Ishikawa (cell line): Measurements from ENCODE around the gene MYO15A.

Source experiments
- CEBPB ChIP-seq: IDR thresholded peaks from 2 replicates; pipeline ENCODE4 v1.6.1; 2012
- CREB1 ChIP-seq: IDR thresholded peaks from 2 replicates; pipeline ENCODE4 v1.6.1; 2012; ENCODE audit warnings: low read depth
- EGR1 ChIP-seq: IDR thresholded peaks from 2 replicates; pipeline ENCODE4 v1.6.1; 2012
- EP300 ChIP-seq: IDR thresholded peaks from 2 replicates; pipeline ENCODE4 v1.6.1; 2012; ENCODE audit warnings: borderline replicate concordance
- FOXM1 ChIP-seq: IDR thresholded peaks from 2 replicates; pipeline ENCODE4 v1.6.1; 2012; ENCODE audit warnings: low read depth, borderline replicate concordance
- MAX ChIP-seq: IDR thresholded peaks from 2 replicates; pipeline ENCODE4 v1.6.1; 2012
- NFIC ChIP-seq: IDR thresholded peaks from 2 replicates; pipeline ENCODE4 v1.6.1; 2012
- RAD21 ChIP-seq: IDR thresholded peaks from 2 replicates; pipeline ENCODE4 v1.6.1; 2012; ENCODE audit warnings: low read depth
- REST ChIP-seq: IDR thresholded peaks from 2 replicates; pipeline ENCODE4 v1.6.1; 2012; ENCODE audit warnings: low read depth, mild to moderate bottlenecking
- TAF1 ChIP-seq: IDR thresholded peaks from 2 replicates; pipeline ENCODE4 v1.6.1; 2012; ENCODE audit warnings: low read depth, mild to moderate bottlenecking
- TCF12 ChIP-seq: IDR thresholded peaks from 2 replicates; pipeline ENCODE4 v1.6.1; 2012; ENCODE audit warnings: low read depth
- TEAD4 ChIP-seq: IDR thresholded peaks from 2 replicates; pipeline ENCODE4 v1.6.1; 2012
- YY1 ChIP-seq: IDR thresholded peaks from 2 replicates; pipeline ENCODE4 v1.6.1; 2012; ENCODE audit warnings: low read depth

- TF ChIP-seq MAX = no peak
- TF ChIP-seq TAF1 = no peak
- TF ChIP-seq NFIC = no peak
- no peak for TF ChIP-seq TCF12
- no peak for TF ChIP-seq RAD21
- TF ChIP-seq EP300 = no peak
- TF ChIP-seq CREB1 = no peak
- no peak for TF ChIP-seq YY1
- no peak for TF ChIP-seq FOXM1
- TF ChIP-seq EGR1 = no peak
- TF ChIP-seq REST = no peak
- TF ChIP-seq CEBPB = no peak
- no peak for TF ChIP-seq TEAD4
Observed at GRCh38 chr17:18106211-18106610, 2.3 kb upstream of the MYO15A start.
